ENCODE measurements around the gene JARID2.

Gene JARID2

GRCh38 chr6:15479761-15480160, 233.9 kb downstream of the JARID2 start:
- TF ChIP-seq REST (IDR thresholded peaks at IDR 0.05; ENCODE audit: insufficient read depth in 1 of 2, low read depth in 2 of 2, low read length in 2 of 2), result no peak

GRCh38 chr6:15480525-15480924, 234.7 kb downstream of the JARID2 start:
- no peak for TF ChIP-seq FOXP2 (optimal IDR thresholded peaks at IDR 0.05; ENCODE audit: borderline replicate concordance, extremely low read depth, extremely low read length, insufficient read depth)
- no peak for TF ChIP-seq REST (IDR thresholded peaks at IDR 0.05; ENCODE audit: insufficient read depth in 1 of 2, low read depth in 2 of 2, low read length in 2 of 2)
- no peak for TF ChIP-seq SIN3A (IDR thresholded peaks at IDR 0.05; ENCODE audit: borderline replicate concordance, insufficient read depth, low read length)
- TF ChIP-seq POLR2AphosphoS5 (IDR thresholded peaks at IDR 0.05; ENCODE audit: low read depth, low read length), result no peak
- no peak for TF ChIP-seq TAF1 (IDR thresholded peaks at IDR 0.05; ENCODE audit: borderline replicate concordance, insufficient read depth, low read length)

- TF ChIP-seq TAF1 (IDR thresholded peaks at IDR 0.05; ENCODE audit: borderline replicate concordance, insufficient read depth, low read length), result no peak
- TF ChIP-seq POLR2AphosphoS5 (IDR thresholded peaks at IDR 0.05; ENCODE audit: low read depth, low read length), result no peak
- TF ChIP-seq FOXP2 (optimal IDR thresholded peaks at IDR 0.05; ENCODE audit: borderline replicate concordance, extremely low read depth, extremely low read length, insufficient read depth), result no peak
- no peak for TF ChIP-seq REST (IDR thresholded peaks at IDR 0.05; ENCODE audit: insufficient read depth in 1 of 2, low read depth in 2 of 2, low read length in 2 of 2)
- no peak for TF ChIP-seq SIN3A (IDR thresholded peaks at IDR 0.05; ENCODE audit: borderline replicate concordance, insufficient read depth, low read length)
Observed at GRCh38 chr6:15481390-15482291, 235.8 kb downstream of the JARID2 start.

- TF ChIP-seq FOXP2 (optimal IDR thresholded peaks at IDR 0.05; ENCODE audit: borderline replicate concordance, extremely low read depth, extremely low read length, insufficient read depth) (no peak), POLR2AphosphoS5 (IDR thresholded peaks at IDR 0.05; ENCODE audit: low read depth, low read length) (no peak)
Observed at GRCh38 chr6:15483060-15483459, 237.2 kb downstream of the JARID2 start.

GRCh38 chr6:15484140-15484539, 238.3 kb downstream of the JARID2 start:
- no peak for TF ChIP-seq TAF1 (IDR thresholded peaks at IDR 0.05; ENCODE audit: borderline replicate concordance, insufficient read depth, low read length)
- TF ChIP-seq SIN3A (IDR thresholded peaks at IDR 0.05; ENCODE audit: borderline replicate concordance, insufficient read depth, low read length), result no peak
- TF ChIP-seq REST (IDR thresholded peaks at IDR 0.05; ENCODE audit: insufficient read depth in 1 of 2, low read depth in 2 of 2, low read length in 2 of 2), result no peak
- TF ChIP-seq POLR2AphosphoS5 (IDR thresholded peaks at IDR 0.05; ENCODE audit: low read depth, low read length), result no peak
- no peak for TF ChIP-seq FOXP2 (optimal IDR thresholded peaks at IDR 0.05; ENCODE audit: borderline replicate concordance, extremely low read depth, extremely low read length, insufficient read depth)
